Endothelial cell of umbilical vein (primary cell): ENCODE data around the gene KNCN.
A peak's percentile ranks its signal among the peaks of the same experiment; 100 is the strongest.

Experiments
- CTCF ChIP-seq, 2 donors: IDR thresholded peaks; 1 replicate in 1 of 2; 2 replicates in 1 of 2; pipeline ENCODE4 v1.5.1; 2011; ENCODE audit warnings: low read length in 2 of 2, mild to moderate bottlenecking in 2 of 2, moderate library complexity in 2 of 2, control low read depth in 1 of 2, inconsistent platforms in 1 of 2, low read depth in 1 of 2; ENCODE audit not compliant: insufficient read depth in 1 of 2; ENCODE audit errors: extremely low read depth in 1 of 2
- MYC ChIP-seq: IDR thresholded peaks from one replicate; pipeline ENCODE4 v1.6.1; 2011; ENCODE audit warnings: mild to moderate bottlenecking, low read depth, low read length
- POLR2A ChIP-seq: IDR thresholded peaks from 2 replicates; pipeline ENCODE4 v1.6.1; 2012; ENCODE audit warnings: low read depth, mild to moderate bottlenecking, control low read depth, low read length
- POLR2AphosphoS5 ChIP-seq: IDR thresholded peaks from 2 replicates; pipeline ENCODE4 v1.6.1; 2012; ENCODE audit warnings: low read depth, mild to moderate bottlenecking, control low read depth, low read length, moderate library complexity; ENCODE audit not compliant: insufficient read depth
- TF ChIP-seq, protein P1 (sequence below): IDR thresholded peaks from 2 replicates; pipeline ENCODE4 v1.6.1; 2011; ENCODE audit not compliant: insufficient read depth, insufficient read length

DNA sequence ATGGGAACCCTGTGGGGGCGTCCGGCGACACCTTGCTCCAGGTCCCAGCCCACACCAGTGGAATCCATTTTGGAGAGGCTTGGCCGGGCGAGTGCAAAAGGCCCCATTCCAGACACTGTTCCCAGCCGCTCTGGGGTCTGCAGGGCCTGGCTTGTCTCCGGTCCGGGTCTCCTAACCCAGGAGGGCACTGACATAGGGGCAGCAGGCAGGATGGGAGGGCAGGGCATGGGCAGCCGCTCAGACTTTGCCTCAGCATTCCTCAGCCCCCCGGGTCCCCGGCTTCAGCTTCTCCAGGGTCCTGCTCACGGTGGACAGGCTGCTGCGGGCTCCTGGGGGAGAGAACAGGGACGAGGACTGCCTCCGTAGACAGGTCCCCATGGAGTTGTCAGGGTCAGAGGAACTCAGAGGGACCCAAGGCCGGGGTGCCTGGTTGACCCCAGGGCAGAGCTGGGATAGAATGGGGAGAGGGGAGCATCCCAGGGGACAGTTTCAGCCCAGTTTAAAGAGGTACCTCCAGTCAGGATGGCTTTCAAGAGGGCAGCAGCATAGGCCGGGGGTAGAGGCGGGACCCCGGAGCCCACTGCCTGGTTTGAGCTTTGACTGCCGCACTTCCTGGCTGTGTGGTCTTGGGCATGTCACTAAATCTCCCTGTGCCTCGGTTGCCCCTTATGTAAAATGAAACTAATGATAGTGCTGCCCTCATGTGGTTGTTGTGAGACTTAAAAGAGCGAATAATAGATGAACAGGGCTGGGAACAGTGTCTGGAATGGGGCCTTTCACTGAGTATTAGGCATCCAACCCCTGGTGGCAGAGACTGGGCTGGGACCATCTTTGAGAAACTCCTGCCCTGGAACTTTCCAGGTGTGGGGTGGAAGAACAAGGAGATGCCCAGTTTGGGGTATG is 3.7 kb downstream of the KNCN start:
- TF ChIP-seq POLR2AphosphoS5 (no peak), CTCF (IDR thresholded peaks at IDR 0.05; ENCODE audit: extremely low read depth in 1 of 2, insufficient read depth in 1 of 2, low read depth in 1 of 2, low read length in 2 of 2) (peak; percentile 36), MYC (no peak), POLR2A (no peak)
- TF ChIP-seq, protein P1, sequence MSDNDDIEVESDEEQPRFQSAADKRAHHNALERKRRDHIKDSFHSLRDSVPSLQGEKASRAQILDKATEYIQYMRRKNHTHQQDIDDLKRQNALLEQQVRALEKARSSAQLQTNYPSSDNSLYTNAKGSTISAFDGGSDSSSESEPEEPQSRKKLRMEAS: no peak
